NCI-H187 (cell line): ENCODE measurements around the gene PLA2G1B.

Source experiments
- DNase-seq, 2 experiments: peaks; one replicate each; lab custom pipeline; 2025; lab: John Stamatoyannopoulos, UW

Gene PLA2G1B

DNA sequence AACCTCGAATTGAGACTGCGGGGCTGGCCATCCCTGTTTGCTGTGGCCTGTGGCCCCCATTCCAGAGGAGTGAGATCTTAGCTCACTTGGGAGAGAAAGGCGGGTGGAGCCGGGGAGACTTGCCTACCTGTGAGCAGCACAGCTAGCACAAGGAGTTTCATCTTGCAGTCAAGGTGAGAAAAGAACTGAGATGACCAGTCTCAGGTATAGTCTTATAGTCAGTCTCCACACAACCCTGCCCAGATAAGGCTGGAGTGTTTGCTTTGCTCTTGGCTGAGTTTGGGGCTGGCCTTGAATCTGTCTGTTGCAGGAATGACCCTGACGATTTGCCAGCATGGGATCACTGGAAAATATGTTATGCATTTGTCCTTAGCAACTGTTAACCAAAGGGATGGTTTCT lies at the start of gene PLA2G1B:
Gene PLA2G1B, minus strand, starts transcription at position 187 of the 400 bp plus-strand sequence. Its CDS starts 26 bp downstream, at position 161.
- no peak for DNase-seq

DNA sequence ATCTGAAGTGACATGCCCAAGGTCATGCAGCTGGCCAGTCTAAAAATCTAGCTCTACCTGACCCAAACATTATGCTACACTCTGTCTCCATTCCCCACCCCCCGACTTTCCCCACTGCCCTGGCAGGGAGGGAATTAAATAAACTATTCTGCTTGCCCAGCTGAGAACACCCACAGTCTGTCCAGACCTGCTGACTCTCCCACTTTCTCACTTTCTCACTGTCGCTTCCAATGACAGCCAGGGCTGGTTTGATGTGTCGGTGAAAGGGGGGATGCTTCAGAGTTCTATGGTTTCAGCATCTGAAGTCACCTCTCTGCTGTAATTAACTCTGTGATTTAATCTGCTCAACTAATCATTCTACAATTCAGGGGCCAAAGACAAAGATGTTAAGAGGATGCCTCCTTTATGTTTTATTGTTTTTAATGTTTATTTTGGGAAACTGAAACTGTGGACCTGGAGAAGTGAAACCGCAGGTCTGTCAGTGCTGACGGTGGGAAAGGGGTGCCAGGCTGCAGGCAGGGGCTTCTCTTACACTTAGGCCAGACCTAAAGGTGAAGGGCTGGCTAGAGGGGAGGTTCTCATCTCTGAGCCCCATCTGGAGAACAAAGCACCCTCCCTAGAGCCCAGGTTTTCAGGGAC lies 49.5 kb upstream of the PLA2G1B start:
- no peak for DNase-seq

DNA sequence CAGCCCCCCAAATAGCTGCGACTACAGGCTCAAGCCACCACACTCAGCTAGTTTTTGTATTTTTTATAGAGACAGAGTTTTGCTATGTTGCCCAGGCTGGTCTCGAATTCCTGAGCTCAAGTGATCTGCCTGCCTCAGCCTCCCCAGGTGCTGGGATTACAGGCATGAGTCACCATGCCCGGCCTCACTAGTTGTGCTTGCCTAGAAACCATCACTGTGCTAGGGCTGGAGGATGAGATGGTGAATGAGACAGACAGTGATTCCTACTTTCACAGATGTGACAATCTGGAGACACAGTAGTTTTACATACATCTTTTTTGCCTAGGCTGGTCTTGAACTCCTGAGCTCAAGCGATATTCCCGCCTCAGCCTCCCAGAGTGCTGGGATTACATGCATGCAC lies 48.8 kb upstream of the PLA2G1B start:
- no peak for DNase-seq

DNA sequence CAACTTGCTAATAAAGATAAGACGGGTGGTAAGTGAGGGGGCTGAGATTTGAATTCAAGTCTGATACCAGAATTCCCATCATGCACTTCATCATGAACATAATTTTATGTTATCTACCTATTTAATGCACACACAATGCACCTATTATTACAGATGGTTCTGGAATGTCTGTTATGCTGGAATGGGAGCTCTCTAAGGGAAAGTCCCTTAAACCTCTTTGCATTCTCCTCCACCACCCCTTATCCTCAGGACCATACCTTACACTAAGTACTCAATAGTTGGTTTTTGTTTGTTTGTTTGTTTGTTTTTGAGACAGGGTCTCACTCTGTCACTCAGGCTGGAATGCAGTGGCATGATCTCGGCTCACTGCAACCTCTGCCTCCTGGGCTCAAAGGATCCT lies 48.4 kb upstream of the PLA2G1B start:
- no peak for DNase-seq

DNA sequence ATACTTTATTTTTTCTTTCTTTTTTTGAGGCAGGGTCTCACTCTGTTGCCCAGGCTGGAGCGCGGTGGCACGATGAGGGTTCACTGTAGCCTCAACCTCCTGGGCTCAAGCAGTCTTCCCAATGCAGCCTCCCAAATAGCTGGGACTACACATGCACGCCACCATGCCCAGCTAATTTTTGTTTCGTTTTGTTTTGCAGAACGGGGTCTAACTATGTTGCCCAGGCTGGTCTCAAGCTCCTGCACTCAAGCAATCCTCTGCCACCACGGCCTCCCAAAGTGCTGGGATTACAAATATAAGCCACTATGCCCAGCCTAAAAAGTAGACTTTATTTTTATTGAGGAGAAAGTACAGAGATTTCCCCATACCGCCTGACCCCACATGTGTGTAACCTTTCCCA lies 46.1 kb upstream of the PLA2G1B start:
- no peak for DNase-seq

DNA sequence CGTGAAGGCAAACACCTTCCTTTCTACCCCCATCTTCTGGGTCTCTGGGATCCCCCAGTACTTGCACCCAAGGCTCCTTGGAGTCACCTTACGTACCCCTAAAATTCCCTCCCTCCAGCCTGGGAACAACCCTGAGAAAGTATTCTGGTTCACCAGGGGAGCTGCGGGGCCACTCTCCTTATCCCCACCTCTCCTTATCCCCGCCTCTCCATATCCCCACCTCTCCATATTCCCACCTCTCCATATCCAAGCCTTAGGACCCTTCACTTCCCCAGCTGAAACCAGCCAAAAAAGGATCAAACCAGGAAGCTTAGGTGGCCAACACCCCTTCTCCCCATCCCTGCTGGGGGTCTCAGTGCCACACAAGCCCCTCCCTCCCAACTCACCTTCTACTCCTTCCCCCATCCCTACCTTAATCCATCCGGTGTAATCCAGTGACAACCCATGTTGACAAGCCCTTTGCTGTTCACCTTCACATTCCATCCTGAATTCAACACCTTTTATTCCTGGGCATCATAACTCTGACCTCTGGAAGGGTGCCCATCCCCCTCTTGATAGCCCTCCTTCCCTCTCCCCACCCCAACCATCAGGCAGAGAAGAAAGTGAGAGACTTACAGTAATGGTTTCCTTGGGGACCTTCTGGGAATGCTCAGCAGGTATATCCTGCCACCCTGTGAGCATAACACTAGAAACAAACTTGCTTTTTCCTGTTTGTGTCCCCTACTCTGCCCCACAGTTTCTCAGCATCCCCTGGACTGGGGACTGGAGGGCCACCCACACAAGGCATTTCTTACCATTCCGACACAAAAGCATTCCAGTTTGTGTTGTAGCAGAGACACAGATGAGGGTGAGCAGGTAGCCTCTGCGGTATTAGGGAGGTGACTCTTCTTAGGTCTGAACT lies 43.0 kb upstream of the PLA2G1B start:
- no peak for DNase-seq

DNA sequence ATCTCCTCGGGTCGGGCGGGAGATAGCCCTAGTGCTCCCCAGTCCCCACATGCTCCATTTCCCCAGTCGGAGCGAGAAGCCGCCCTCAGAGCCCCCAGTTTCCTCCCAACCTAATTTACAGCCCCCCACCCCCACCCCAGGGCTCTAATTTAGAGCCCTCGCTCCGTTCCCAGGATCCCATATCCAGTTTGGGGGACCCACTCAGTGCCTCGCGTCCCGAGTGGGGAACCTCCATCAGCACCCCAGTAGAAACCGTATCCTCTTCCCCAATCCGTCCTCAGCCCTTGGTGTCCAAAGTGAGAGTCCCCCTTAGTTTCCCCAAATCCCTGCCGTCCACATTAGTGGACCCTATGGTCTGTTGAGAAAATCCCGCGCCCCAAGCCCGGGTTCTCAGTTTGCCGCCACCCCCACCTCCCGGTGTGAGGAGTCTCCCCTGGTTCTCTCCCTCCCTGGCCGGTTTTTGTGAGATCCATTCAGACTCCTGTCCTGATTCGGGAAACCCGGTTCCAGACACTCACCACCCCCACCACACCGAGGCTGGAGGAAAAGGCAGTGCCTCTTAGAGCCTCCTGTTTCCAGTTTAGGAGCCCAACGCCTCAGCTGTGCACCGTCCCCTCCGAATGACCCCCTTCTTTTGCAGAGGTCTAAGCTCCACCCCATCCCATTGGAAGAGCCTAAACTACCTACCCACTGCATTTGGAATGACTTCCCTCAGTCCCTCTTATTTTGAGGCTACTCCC lies 42.2 kb upstream of the PLA2G1B start:
- no peak for DNase-seq

DNA sequence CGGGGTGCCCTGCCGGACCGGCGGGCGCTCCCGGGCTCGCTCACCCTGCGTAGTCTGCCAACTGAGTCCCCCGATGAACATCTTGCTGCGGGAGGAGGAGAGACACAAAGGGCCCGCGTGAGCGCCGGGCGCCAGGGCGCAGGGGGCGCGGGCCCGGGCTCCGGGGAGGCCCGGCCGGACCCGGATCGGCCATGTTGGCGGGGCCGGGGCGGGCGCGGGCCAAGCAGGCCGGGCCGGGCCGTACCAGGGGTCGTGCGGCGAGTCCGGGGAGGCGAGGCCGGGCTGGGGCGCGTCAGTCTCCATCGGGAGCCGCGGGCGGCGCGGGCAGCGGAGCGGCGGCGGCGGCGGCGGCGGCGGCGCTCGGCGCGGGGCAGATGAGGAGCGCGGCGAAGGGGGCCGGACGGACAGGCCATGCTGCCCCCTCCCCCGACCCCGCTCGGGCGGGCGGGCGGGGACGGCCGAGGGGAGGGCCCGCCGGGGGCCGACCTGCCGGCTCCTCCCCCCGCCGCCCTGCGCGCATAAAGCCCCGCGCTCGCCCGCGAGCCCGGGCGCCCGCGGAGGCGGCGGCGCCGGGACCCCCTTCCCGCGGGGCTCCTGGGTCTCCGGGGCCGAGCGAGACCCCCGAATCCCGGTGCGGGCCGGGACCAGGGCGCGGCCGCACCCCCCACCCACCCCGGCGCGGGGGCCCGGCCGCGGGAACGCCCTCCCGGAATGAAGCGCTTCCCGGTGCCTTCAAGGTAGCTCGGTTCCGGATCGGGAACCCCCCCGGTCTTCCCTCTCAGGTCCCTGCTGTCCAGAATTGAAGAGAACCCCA lies 41.4 kb upstream of the PLA2G1B start, which contains the start of gene MSI1:
Gene MSI1, minus strand, starts transcription at position 376 of the 814 bp plus-strand sequence. Its CDS starts 73 bp downstream, at position 303.
- DNase-seq: peak in 1 of 2 experiments; percentile 15

DNA sequence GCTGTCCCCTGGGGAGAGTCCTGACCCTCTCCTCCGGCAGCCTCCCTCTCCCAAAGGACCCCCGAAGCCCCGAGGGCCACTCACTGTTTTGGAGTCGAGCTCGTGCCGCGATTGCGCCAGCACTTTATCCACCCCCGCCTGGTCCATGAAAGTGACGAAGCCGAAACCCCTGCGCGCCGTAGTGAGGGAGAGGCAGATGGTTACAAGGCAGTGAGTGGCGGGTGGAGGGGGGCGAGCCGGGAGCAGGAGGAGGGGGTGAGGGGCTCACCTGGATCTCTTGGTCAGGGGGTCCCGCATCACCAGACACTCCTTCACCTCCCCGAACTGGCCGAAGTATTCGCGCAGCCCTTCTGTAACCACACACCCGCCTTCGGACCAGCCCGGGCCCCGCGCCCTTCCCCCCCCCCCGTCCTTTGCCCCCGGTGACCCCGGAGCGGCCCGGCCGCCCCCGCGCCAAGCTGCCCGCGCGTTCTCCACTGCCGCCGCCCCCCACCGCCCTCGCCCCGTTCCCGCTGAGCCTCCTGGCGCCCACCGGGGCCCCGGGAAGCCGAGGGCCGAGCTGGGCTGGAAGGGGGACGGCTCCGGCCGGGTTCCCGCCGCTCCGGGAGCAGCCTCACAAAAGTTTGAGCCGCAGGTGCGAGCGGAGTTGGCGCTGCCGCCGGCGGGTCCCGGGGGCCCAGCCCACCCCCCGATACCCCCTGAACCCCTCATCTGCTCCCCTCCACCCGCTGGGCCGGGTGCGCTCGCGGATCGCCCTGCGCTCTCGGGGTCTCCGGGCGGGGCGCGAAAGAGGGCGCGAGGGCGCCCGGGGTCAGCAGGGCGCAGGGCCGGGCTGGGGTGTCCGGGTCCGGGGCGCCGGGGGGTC lies 40.6 kb upstream of the PLA2G1B start:
- DNase-seq: no peak

DNA sequence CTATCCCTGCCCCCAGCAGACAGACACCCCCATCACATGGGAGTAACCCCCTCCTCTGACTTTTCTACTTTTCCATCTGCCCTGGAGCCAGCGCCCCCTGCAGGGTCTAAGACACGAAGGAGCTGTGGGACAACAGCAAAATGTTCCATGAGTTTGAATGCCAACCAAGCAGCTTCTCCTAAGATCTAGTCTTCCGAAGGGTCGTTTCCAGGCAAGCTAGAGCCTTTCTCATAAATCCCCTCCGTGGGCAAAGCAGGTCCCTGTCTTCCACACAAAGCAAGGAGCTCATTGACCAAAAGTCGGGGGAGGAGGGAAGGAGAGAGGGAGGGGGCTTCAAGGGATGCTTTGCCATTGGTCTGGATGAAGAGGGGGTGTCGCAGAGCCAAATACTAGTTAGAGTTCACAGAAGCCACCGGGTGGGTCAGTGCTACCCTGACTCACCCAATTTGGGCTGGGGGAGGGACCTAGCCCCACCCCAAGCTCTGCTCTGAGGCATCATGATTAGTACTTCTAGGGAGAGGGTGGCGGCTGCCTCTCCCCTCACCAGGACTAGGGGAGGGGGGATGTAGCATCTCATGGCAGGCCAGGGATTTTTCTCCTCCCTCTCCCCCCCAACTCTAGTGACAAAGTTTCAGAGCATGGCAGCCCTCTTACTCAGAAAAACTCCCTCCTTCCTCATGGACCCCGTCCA lies 39.8 kb upstream of the PLA2G1B start:
- no peak for DNase-seq

DNA sequence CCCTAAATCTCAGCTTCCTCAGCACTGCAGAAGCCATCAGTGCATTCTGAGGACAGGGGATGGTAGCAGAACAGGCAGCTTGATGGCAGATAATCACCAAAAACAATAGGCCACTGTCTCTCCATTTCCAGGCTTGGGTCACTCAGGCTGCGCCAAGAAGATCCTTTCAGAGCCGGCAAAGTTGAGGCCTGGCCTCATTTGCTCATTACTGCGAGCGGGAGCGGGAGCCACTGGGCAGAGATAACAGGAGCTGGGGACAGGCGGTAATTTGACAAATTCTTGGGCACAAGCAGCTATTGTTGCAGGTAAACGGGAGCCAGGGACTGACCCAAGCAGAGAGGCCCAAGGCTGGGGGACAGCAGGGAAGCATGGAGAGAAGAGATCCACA lies 39.3 kb upstream of the PLA2G1B start:
- DNase-seq: no peak

DNA sequence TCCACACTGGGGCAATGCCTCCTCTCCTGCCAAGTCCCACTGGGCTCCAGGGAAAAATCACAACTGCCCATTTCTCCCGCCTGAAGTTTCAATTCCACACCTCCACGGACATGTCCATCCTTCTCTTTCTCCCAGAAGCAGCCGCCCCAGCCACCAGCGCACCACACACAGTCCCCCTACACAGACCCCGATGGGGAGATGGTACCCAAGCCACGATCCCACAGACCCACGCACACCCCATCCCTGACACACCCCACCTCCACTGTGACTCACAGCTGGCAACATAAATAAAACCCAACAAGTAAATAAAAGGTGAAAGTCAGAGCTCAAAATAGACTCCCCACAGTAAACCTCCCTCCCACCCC lies 38.7 kb upstream of the PLA2G1B start:
- DNase-seq: no peak

DNA sequence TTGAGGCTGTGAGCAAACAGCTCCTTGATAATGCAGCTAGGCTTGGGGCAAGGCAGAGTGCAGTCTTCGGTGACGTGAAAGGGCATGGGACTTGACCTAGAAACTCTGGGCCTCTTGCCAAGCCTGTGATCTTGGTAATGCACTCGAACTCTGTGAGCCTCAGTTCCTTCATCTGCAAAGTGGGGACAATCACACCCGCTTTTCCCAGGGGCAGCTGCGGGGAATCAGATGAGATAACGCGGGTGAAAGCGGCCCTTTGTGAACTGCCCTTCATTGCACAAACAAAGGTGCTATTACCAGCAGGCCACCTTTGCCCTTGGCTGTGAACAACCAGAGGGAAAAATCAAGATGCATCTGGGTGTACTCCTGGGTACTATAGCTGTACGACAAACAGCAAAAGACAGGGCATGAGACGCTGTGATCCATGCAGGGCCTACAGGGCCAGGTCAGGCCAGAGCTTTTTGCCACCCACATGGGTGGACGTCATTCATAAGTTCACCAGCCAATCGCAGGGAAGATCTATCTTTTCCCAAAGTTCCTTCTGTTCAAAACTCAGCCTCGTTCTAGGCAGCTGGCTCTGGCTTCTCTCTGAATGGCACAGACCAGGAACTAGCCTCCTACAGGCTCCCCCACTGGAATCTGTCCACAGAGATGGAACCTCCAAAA lies 38.2 kb upstream of the PLA2G1B start:
- DNase-seq: no peak

DNA sequence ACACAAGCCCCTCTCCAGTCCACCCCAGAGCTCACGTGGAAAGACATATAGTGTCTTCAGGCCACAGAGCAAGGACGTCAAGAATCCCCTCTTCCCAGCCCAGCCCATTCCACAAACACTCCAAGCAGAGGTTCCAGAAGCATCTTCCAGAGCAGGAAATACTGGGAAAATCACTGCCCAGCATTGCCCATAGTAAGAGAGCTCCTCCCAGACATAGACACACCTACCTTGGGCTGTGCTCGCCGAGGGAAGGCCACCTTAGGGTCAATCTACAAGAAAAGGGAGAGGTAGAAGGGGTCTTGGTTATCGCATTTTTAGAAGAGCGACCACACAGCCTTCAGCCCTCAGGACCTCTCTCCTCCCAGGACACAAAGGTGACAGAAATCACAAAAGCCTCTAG lies 36.9 kb upstream of the PLA2G1B start:
- DNase-seq: no peak

DNA sequence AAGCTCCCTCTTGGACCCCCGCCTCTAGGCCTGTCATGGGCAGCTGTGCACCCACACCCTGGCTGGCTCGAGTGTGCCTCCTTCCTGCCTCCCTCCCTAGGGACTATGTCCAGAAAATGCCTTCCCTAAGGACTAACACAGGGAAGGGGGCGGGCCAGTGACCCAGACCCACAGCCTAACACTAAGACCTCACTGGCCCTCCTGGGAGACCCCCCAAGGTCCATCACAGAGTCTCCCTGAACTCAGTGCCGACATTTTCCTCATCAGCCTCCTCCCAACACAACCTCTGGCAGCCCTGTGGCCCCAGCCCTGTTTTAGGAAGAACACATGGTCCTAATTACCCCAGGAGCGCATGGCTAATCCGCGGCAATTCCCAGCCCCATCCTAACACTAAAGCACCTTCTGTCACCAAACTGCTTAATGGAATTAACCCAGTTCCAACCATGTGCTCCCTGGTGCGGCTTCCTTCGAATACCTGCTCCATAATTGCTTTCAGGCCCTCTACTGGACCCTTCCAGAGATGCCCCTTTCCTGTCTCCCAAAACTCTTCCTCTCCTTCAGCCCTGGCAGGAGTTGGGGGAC lies 35.8 kb upstream of the PLA2G1B start:
- no peak for DNase-seq

DNA sequence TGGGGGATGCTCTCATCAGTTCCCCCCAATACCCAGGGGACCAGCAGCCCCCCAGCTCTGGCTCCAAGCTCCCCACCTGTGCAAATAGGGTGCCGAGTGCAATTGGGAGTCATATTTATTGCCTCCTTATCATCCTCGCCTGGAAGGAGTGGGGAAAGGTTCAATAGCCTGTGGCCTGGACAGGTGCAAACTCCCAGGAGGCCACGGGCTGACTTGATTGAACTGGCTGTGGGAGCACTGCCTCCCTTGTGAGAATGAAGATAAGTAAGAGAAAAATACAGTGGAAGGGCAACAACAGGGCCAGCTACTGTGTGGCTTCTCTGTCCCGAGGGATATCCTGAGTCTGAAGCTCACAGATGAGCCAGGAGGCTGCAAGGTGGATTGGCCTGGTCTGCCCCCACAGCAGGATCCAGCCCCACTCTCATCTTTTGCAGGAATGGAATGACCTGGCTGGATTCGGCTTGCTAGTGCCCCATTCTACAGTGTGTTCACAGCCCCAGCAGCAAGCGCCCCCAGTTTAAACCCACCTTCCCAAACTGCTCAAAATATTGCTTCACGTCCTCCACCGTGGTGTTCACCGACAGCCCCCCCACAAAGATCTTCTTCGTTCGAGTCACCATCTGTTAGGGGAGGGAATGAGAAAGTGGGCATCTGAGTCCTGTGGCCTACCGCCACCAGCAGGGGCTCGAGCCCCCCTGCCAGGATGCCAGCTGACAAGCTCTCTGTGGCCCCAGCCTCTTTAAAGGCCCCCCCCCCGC lies 35.1 kb upstream of the PLA2G1B start:
- peak in 1 of 2 experiments; percentile 15 for DNase-seq

DNA sequence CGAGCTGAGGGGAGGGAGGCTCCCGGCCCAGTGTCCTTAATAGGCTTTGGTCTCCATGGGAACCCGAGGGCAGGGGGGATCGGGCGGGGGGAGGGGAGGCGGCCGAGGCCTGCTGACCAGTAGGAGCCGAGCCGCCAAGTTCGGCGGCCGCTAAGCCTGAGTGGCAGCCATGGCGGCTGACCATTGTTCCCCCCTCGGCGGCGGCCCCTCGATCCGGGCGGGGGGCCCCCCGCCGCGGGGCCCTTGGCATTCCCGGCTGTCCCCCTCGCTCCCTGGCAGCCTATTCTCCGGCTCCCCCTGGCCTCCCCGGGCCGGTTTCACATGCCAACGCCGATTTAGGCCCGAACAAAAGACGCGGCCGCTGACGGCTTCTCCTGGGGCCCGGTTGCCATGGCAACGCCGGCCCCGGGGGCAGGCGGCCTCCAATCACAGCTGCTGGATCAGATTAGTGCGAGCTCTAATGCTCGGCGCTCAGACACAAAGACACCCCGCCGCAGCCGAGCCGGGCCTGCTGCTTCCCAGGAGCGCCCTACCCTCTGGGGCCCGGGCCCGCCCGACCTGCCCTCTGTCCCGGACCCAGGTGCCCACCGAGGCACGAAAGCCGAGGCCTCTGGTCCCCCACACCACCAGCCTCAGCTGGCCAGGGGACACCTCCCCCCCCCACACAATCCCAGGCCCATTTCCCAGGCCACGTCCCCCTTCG lies 34.1 kb upstream of the PLA2G1B start:
- DNase-seq: peak; percentile 93 to 95

DNA sequence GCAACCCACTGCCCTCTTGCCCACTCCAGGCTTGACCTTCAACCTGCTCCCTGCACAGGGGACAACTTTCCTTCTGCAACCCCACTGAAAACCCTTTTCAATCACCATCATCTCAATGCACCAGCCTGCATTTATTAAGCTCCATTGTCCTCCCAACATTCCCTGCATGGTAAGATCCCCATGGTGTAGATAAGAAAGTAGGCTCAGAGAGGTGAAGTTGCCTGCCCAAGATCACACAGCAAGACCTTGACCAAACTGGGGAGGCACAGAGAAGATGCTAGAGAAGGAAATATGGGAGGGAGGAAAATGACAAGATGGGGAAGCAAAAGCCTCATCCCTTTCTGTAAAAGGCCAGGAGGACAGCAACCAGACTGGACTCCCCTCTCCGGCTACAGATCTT lies 31.5 kb upstream of the PLA2G1B start:
- DNase-seq: no peak
